NCI-H2107 treated with DMSO at 0.1 percent for 48 hours (cell line): Measurements from ENCODE around the gene POLE3.
"Not testable (repeated sequence)": the region's sequence is repeated elsewhere in the genome, so short reads cannot be mapped to it uniquely, and the experiment has no call there.

Experiments used
- DNase-seq: peaks from one replicate; lab custom pipeline; 2025; ENCODE audit not compliant: unreplicated experiment; lab: John Stamatoyannopoulos, UW

POLE3 gene

GRCh38 chr9:113379094-113379828, 31.2 kb downstream of the POLE3 start:
- DNase-seq, result not testable (repeated sequence)

- DNase-seq, result peak; percentile 24
Measured at GRCh38 chr9:113376634-113377567, 33.6 kb downstream of the POLE3 start, which contains the start of gene HDHD3. TSS of gene HDHD3 (minus strand) at chr9:113376986. CDS start at chr9:113374354, 2,632 bp downstream.

- no peak for DNase-seq
Measured at GRCh38 chr9:113375057-113376023, 35.1 kb downstream of the POLE3 start.

GRCh38 chr9:113373676-113374392, 36.6 kb downstream of the POLE3 start:
- DNase-seq, result no peak

GRCh38 chr9:113373256-113373655, 37.2 kb downstream of the POLE3 start:
- no peak for DNase-seq

- DNase-seq, result no peak
Measured at GRCh38 chr9:113372059-113372458, 38.4 kb downstream of the POLE3 start.

GRCh38 chr9:113370806-113371325, 39.6 kb downstream of the POLE3 start:
- DNase-seq, result peak; percentile 46

GRCh38 chr9:113369855-113370140, 40.7 kb downstream of the POLE3 start:
- no peak for DNase-seq

- no peak for DNase-seq
Measured at GRCh38 chr9:113368982-113369854, 41.3 kb downstream of the POLE3 start.

- DNase-seq, result no peak
Measured at GRCh38 chr9:113368348-113368981, 42.0 kb downstream of the POLE3 start.

GRCh38 chr9:113365652-113366051, 44.8 kb downstream of the POLE3 start:
- DNase-seq, result not testable (repeated sequence)

GRCh38 chr9:113364951-113365350, 45.5 kb downstream of the POLE3 start:
- DNase-seq, result no peak

- no peak for DNase-seq
Measured at GRCh38 chr9:113363336-113363735, 47.1 kb downstream of the POLE3 start.

- no peak for DNase-seq
Measured at GRCh38 chr9:113361304-113362018, 49.0 kb downstream of the POLE3 start.

GRCh38 chr9:113360242-113360842, 50.1 kb downstream of the POLE3 start:
- no peak for DNase-seq

- no peak for DNase-seq
Measured at GRCh38 chr9:113359385-113359784, 51.1 kb downstream of the POLE3 start.
